Keratinocyte (primary cell): ENCODE data around the gene CDKAL1.

ENCODE experiments used
- CTCF ChIP-seq, 3 experiments: IDR thresholded peaks in 1 of 3; conservative IDR thresholded peaks in 1 of 3; optimal IDR thresholded peaks in 1 of 3; 2 replicates in 2 of 3; 3 replicates in 1 of 3; pipeline versions ENCODE3 to v1.5.1; 2011; ENCODE audit warnings: low read length in 3 of 3, mild to moderate bottlenecking in 3 of 3, moderate library complexity in 2 of 3, control low read depth in 1 of 3, inconsistent platforms in 1 of 3; ENCODE audit not compliant: insufficient read depth in 2 of 3; ENCODE audit errors: extremely low read depth in 1 of 3
- EZH2 ChIP-seq: IDR thresholded peaks from one replicate; pipeline ENCODE4 v1.6.1; 2012; ENCODE audit warnings: inconsistent platforms, mild to moderate bottlenecking, low read length, moderate library complexity

- TF ChIP-seq EZH2 (no peak), CTCF (optimal IDR thresholded peaks at IDR 0.05 in 1 of 3, IDR thresholded peaks at IDR 0.05 in 1 of 3, conservative IDR thresholded peaks at IDR 0.05 in 1 of 3; ENCODE audit: extremely low read depth in 1 of 3, insufficient read depth in 2 of 3, low read length in 3 of 3) (no peak)
These were observed 647.6 kb downstream of the CDKAL1 start for GRCh38 chr6:21181866-21182265.
